K562 (cell line): ENCODE results near the gene MIER2. TPM values are rescaled to one million over a fixed set of nuclear protein-coding genes. Genes with fewer than 3 reads are reported as not detected.

Experiments used
- ATAC-seq: fragments of 200-7000 bp; cut with Tn5 transposase; 3 replicates; pipeline ENCODE4 v1.9.1; 2020; ENCODE audit warnings: moderate library complexity
- BruUV-seq: library from RNA; stranded (reverse); fragments of 400-500 nt; replicated peaks from 2 replicates; lab custom pipeline; 2021; lab: Mats Ljungman, UMichigan
- CTCF ChIA-PET: fragments of 300-600 bp; formaldehyde crosslinking; extraction: SDS; loops from one replicate; lab custom pipeline; 2021; ENCODE audit warnings: low intra/inter-chr PET ratio; lab: Yijun Ruan, JAX
- POLR2A ChIA-PET: fragments of 300-600, 350-650 bp; sonication (Branson Sonifier 250); formaldehyde crosslinking; extraction: SDS; loops from one replicate; lab custom pipeline; 2021; ENCODE audit warnings: antibody characterized with exemption, inconsistent platforms; lab: Yijun Ruan, JAX
- DNase-seq, 4 experiments: peaks; one replicate each; pipeline versions ENCODE4 v3.0.0 to v3.0.0-alpha.2; 2011 to 2018; ENCODE audit warnings: low spot score in 3 of 4, mixed read lengths in 3 of 4; ENCODE audit errors: extremely low read depth in 1 of 4
- FAIRE-seq: peaks from 2 replicates; lab custom pipeline; 2011; peaks lifted over from hg19 to GRCh38; lab: Jason Lieb, UNC
- H2AFZ ChIP-seq: 2 replicates; pipeline ENCODE4 v1.6.0; 2011; ENCODE audit warnings: low read depth, low read length, control low read depth, inconsistent platforms
- H3K27ac ChIP-seq: fragments of 200-600 bp; 3 replicates; pipeline ENCODE4 v1.8.0; 2011; ENCODE audit warnings: low read depth, mild to moderate bottlenecking, control low read depth, inconsistent platforms, low read length, moderate library complexity, mixed read lengths; ENCODE audit errors: extremely low read depth
- H3K27me3 ChIP-seq, 2 experiments: fragments of 300-600 bp in 1 of 2; 2 replicates in 1 of 2; 3 replicates in 1 of 2; pipeline versions ENCODE4 v1.6.0 to v1.8.0; 2011; ENCODE audit warnings: inconsistent platforms in 2 of 2, low read length in 2 of 2, mild to moderate bottlenecking in 1 of 2, mixed read lengths in 1 of 2, moderate library complexity in 1 of 2; ENCODE audit not compliant: control insufficient read depth in 2 of 2, insufficient read depth in 2 of 2
- H3K36me3 ChIP-seq: fragments of 300-600 bp; 3 replicates; pipeline ENCODE4 v1.8.0; 2011; ENCODE audit warnings: mild to moderate bottlenecking, low read length, inconsistent platforms; ENCODE audit not compliant: control insufficient read depth, insufficient read depth
- H3K4me1 ChIP-seq, 2 experiments: fragments of 200-600 bp in 1 of 2; replicated peaks in 1 of 2; 2 replicates in 1 of 2; 3 replicates in 1 of 2; pipeline versions ENCODE4 v1.5.1 to v1.8.0; 2011; ENCODE audit warnings: inconsistent platforms in 2 of 2, low read length in 2 of 2, mild to moderate bottlenecking in 1 of 2, mixed read lengths in 1 of 2, moderate library complexity in 1 of 2; ENCODE audit not compliant: control insufficient read depth in 2 of 2, insufficient read depth in 2 of 2
- H3K4me2 ChIP-seq: 2 replicates; pipeline ENCODE4 v1.6.1; 2011; ENCODE audit warnings: low read length, control low read depth, inconsistent platforms, mixed read lengths; ENCODE audit not compliant: insufficient read depth
- H3K4me3 ChIP-seq: fragments of 200-600 bp; sonication (generic), shearing (Covaris generic); 2 replicates; pipeline ENCODE4 v1.5.1; 2016; ENCODE audit warnings: control low read depth, inconsistent platforms
- H3K79me2 ChIP-seq: fragments of 200-600 bp; 3 replicates; pipeline ENCODE4 v1.8.0; 2011; ENCODE audit warnings: low read length, inconsistent platforms; ENCODE audit not compliant: control insufficient read depth, insufficient read depth
- H3K9ac ChIP-seq, 2 experiments: 2 replicates each; pipeline versions ENCODE4 v1.6.0 to v1.6.1; 2011; ENCODE audit warnings: low read depth in 2 of 2, low read length in 2 of 2, control low read depth in 1 of 2, inconsistent platforms in 1 of 2, mild to moderate bottlenecking in 1 of 2, mixed read lengths in 1 of 2; ENCODE audit not compliant: insufficient read depth in 1 of 2
- H3K9me1 ChIP-seq: one replicate; pipeline ENCODE4 v1.6.0; 2011; ENCODE audit warnings: inconsistent platforms, mild to moderate bottlenecking, low read length, moderate library complexity; ENCODE audit not compliant: control insufficient read depth, insufficient read depth
- H3K9me3 ChIP-seq: replicated peaks from 2 replicates; pipeline ENCODE4 v1.5.1; 2011; ENCODE audit warnings: low read depth, low read length, inconsistent platforms; ENCODE audit not compliant: control insufficient read depth, insufficient read depth
- H4K20me1 ChIP-seq: replicated peaks from 2 replicates; pipeline ENCODE4 v1.6.1; 2011; ENCODE audit warnings: low read length, inconsistent platforms, mixed read lengths; ENCODE audit not compliant: control insufficient read depth, insufficient read depth
- ARID1B ChIP-seq: fragments of 450-650 bp; IDR thresholded peaks from 2 replicates; pipeline ENCODE4 v1.6.1; 2016; ENCODE audit warnings: antibody characterized with exemption, mild to moderate bottlenecking, inconsistent platforms
- CBFA2T2 ChIP-seq: fragments of 450-650 bp; conservative IDR thresholded peaks from 2 replicates; pipeline ENCODE4 v1.6.1; 2017; ENCODE audit warnings: mild to moderate bottlenecking
- CBFA2T3 ChIP-seq: fragments of 450-650 bp; IDR thresholded peaks from 2 replicates; pipeline ENCODE4 v1.6.1; 2017
- E2F5 ChIP-seq: sonication (generic); formaldehyde crosslinking; IDR thresholded peaks from 2 replicates; pipeline ENCODE4 v1.8.0; 2022; ENCODE audit warnings: mild to moderate bottlenecking, missing genetic modification reagents
- GATAD2B ChIP-seq: fragments of 450-650 bp; IDR thresholded peaks from 2 replicates; pipeline ENCODE4 v1.6.1; 2017; ENCODE audit warnings: mild to moderate bottlenecking, borderline replicate concordance
- IRF9 ChIP-seq: fragments of 450-650 bp; IDR thresholded peaks from 2 replicates; pipeline ENCODE4 v1.6.1; 2016; ENCODE audit warnings: missing biosample characterization, missing genetic modification characterization
- KDM1A ChIP-seq, 2 experiments: fragments of 450-650 bp; IDR thresholded peaks; 2 replicates each; pipeline ENCODE4 v1.6.1; 2016; ENCODE audit warnings: mild to moderate bottlenecking in 2 of 2
- MAFF ChIP-seq: IDR thresholded peaks from 2 replicates; pipeline ENCODE4 v1.6.1; 2012; ENCODE audit warnings: low read length, improper control_type of control experiment
- POLR2B ChIP-seq: fragments of 450-650 bp; IDR thresholded peaks from 2 replicates; pipeline ENCODE4 v1.6.1; 2018; ENCODE audit warnings: low read depth; ENCODE audit not compliant: partially characterized antibody
- PRDM10 ChIP-seq: fragments of 450-650 bp; IDR thresholded peaks from 2 replicates; pipeline ENCODE4 v1.6.1; 2018; ENCODE audit not compliant: partially characterized antibody
- RFX5 ChIP-seq: IDR thresholded peaks from 2 replicates; pipeline ENCODE4 v1.6.1; 2011; ENCODE audit warnings: low read depth, mild to moderate bottlenecking, improper control_type of control experiment, low read length
- SMAD1 ChIP-seq: fragments of 150-350 bp; IDR thresholded peaks from 2 replicates; pipeline ENCODE4 v1.6.1; 2014; ENCODE audit warnings: low read length, low read depth; ENCODE audit not compliant: partially characterized antibody
- TEAD4 ChIP-seq, 2 experiments: sonication (generic) in 1 of 2; formaldehyde crosslinking in 1 of 2; IDR thresholded peaks; 2 replicates each; pipeline versions ENCODE4 v1.6.1 to v1.8.0; 2012 to 2022; ENCODE audit warnings: borderline replicate concordance in 1 of 2, inconsistent platforms in 1 of 2, low read length in 1 of 2, mild to moderate bottlenecking in 1 of 2, missing genetic modification reagents in 1 of 2
- TRIM24 ChIP-seq, 2 experiments: fragments of 450-650 bp; IDR thresholded peaks; 2 replicates each; pipeline ENCODE4 v1.6.1; 2016
- TRIM28 ChIP-seq: fragments of 450-650 bp; IDR thresholded peaks from 2 replicates; pipeline ENCODE4 v1.6.1; 2017
- ZNF347 ChIP-seq: fragments of 450-650 bp; formaldehyde crosslinking; IDR thresholded peaks from 2 replicates; pipeline ENCODE4 v1.4.0; 2020; ENCODE audit warnings: low read depth, mild to moderate bottlenecking, moderate library complexity
- WGBS: fragments of 100-300 bp; shearing (Covaris generic); methylation state at CpG from one replicate; pipeline ENCODE4 v1.1.6; 2016; ENCODE audit warnings: low coverage, mixed read lengths; ENCODE audit not compliant: insufficient coverage; ENCODE audit errors: missing lambda C conversion rate; 5-methylcytosine and 5-hydroxymethylcytosine counted together
- in situ Hi-C: fragments of 300-500 bp; cut with MboI; formaldehyde crosslinking; loops from 4 replicates; pipeline ENCODE4 v1.15.0; 2018; ENCODE audit warnings: inconsistent platforms, mixed read lengths
- intact Hi-C: fragments of 100-400 bp; cut with micrococcal nuclease; formaldehyde crosslinking; loops from 2 replicates; pipeline ENCODE4 v1.14.2; 2022
- polyA plus RNA-seq, 8 experiments: library from polyadenylated mRNA; depleted of rRNA in 4 of 8; stranded (reverse) in 5 of 8; unstranded in 3 of 8; fragments of >200 nt; fragmentation: Nextera tagmentation in 2 of 8; fragmentation: Illumina TruSeq in 1 of 8; extraction: Ambion mirVana in 2 of 8; extraction: Trizol in 1 of 8; gene quantifications; 2 replicates each; pipeline versions ENCODE4 v1.2.1 to v1.2.3, GENCODE V29; 2011 to 2014; ENCODE audit warnings: inconsistent platforms in 1 of 8, missing spikeins in 1 of 8
- total RNA-seq, 7 experiments: library from RNA; depleted of rRNA in 6 of 7; stranded (reverse); fragments of >200 nt in 6 of 7; fragmentation: Illumina TruSeq in 2 of 7; extraction: Trizol in 2 of 7; gene quantifications; 2 replicates each; pipeline versions ENCODE4 v1.2.1 to v1.2.3, GENCODE V29; 2011 to 2021; ENCODE audit warnings: low replicate concordance in 1 of 7

Gene MIER2
- total and polyA plus RNA-seq, 9 of the 15 experiments (the other 6 are each of a cell fraction or from before 2014, with no cell fraction given), result 0.46 to 34.7 (median 15.6) TPM

- Histone ChIP-seq H3K4me2 (no peak overlapping the region), H3K4me3 (no peak overlapping the region), H3K9ac (no peak overlapping the region), H4K20me1 (no peaks in the 10 kb centered on the region; the same call in 1 of the 2 replicates), H3K79me2 (peaks cover 10% of the 10 kb centered on the region), H3K9me1 (no peaks in the 10 kb centered on the region), H3K4me1 (peaks cover 5 to 16% of the 10 kb centered on the region in 2 experiments; a peak in 3 of 5 replicates), H3K36me3 (peaks cover 2% of the 10 kb centered on the region; the same call in 2 of the 3 replicates), H3K27me3 (no peaks in the 10 kb centered on the region), H3K9me3 (peaks cover 5% of the 10 kb centered on the region; the same call in 1 of the 2 replicates), H2AFZ (no peak overlapping the region), H3K27ac (no peak overlapping the region)
- ATAC-seq, result no peak
- 30% methylated on average over 26 of the region's 26 CpGs for WGBS
- intact Hi-C loops (no loop called here), in situ Hi-C loops (no loop called here)
- peak in 1 of 4 experiments; percentile 29 for DNase-seq
- CTCF ChIA-PET, result no interaction called here
- BruUV-seq, result no TSS peak
- POLR2A ChIA-PET, result no interaction called here
- no peak for FAIRE-seq
- TF ChIP-seq MAFF (no peak), IRF9 (tag) (no peak), ARID1B (0 out of 2 replicates have a peak, but pooled peaks have one; percentile 19), TRIM28 (no peak), RFX5 (no peak), CBFA2T3 (peak; percentile 68), ZNF347 (no peak), POLR2B (no peak), TRIM24 (IDR thresholded peaks at IDR 0.05) (peak; percentile 20 to 41; a peak in 1 of 4 replicates), E2F5 (no peak), GATAD2B (no peak), PRDM10 (peak; percentile 30), TEAD4 (IDR thresholded peaks at IDR 0.05; ENCODE audit: low read length) (peak; percentile 36; the same call in 1 of the 2 replicates), TEAD4 (CRISPR knock-in tag; IDR thresholded peaks at IDR 0.05; ENCODE audit: borderline replicate concordance) (no peak), CBFA2T2 (peak; percentile 58), SMAD1 (no peak), KDM1A (IDR thresholded peaks at IDR 0.05) (peak; percentile 34 to 42; a peak in 2 of 4 replicates)
Measured at GRCh38 chr19:347946-348861, 3.6 kb upstream of the MIER2 start.
